Measurements from ENCODE around the gene CALR3. TPM values are rescaled to one million over a fixed set of nuclear protein-coding genes. Genes with fewer than 3 reads are reported as not detected.
"Not testable (repeated sequence)": the region's sequence is repeated elsewhere in the genome, so short reads cannot be mapped to it uniquely, and the experiment has no call there.

CALR3 gene
- polyA plus RNA-seq, 1 experiment: not detected

DNA sequence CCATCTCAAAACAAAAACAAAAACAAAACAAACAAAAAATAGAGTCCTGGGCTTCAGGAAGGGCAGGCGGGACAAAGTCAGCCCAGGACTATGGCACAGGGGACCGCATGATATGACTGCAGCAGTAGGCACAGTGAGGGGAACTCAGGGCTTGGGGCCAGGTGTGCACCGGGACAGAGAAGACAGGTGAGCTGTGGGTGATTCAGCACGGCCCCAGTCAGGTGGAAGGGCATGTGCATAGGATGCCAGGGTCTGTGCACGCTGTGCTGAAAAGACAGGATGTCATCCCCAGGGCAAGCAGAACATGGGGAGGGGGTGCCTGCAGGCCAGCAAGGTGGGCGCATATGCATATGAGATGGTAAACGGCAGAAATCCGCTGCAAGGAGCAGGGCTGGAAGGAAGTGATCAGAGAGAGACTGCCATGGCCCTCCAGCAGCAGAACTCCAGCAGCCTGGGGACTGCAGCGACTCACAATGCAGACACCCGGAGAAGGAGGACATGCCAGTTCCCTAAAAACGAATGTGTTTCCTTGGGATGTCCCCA lies 39.2 kb downstream of the CALR3 start:
- no peak for DNase-seq (ENCODE audit: low read depth)
- POLR2A ChIA-PET: no interaction called here
- Histone ChIP-seq H3K27me3 (ENCODE audit: control insufficient read depth, insufficient read depth, low read length) (no peaks in the 10 kb centered on the region), H3K4me3 (ENCODE audit: low read depth, low read length) (no peak overlapping the region), H3K36me3 (ENCODE audit: control insufficient read depth, insufficient read depth, low read length) (no peaks in the 10 kb centered on the region; the same call in 1 of the 2 replicates)
- CTCF ChIA-PET: interaction anchor here (1.0 to 1.3 kb wide), 3 partner anchors 15 to 38 kb away, joined by 3 to 8 read pairs (median 3); no protein-coding TSS in a partner anchor
- TF ChIP-seq, protein P1, sequence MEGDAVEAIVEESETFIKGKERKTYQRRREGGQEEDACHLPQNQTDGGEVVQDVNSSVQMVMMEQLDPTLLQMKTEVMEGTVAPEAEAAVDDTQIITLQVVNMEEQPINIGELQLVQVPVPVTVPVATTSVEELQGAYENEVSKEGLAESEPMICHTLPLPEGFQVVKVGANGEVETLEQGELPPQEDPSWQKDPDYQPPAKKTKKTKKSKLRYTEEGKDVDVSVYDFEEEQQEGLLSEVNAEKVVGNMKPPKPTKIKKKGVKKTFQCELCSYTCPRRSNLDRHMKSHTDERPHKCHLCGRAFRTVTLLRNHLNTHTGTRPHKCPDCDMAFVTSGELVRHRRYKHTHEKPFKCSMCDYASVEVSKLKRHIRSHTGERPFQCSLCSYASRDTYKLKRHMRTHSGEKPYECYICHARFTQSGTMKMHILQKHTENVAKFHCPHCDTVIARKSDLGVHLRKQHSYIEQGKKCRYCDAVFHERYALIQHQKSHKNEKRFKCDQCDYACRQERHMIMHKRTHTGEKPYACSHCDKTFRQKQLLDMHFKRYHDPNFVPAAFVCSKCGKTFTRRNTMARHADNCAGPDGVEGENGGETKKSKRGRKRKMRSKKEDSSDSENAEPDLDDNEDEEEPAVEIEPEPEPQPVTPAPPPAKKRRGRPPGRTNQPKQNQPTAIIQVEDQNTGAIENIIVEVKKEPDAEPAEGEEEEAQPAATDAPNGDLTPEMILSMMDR (IDR thresholded peaks at IDR 0.05; ENCODE audit: insufficient read depth, low read depth, low read length): no peak

DNA sequence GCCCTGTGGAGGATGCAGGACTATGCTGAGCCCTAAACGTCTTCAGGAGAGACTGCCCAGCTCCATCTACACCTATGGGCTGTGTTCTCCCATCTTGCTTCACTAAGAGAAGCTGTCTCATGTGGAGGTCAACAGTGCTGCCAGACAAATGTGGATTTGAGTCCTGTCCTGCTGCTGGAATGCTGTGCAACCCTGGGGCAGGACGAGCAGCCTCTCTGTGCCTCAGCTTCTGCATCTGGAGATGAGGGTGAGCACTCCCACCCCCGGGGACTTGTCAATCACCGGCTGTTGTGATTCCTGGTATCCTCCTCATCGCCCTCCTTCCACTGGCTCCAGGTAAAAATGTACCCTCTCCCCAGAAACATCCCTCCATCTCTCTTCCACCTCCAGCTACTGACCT lies 40.5 kb downstream of the CALR3 start:
- no peak overlapping the region for H3K4me3 ChIP-seq (ENCODE audit: low read depth, low read length)
- no peaks in the 10 kb centered on the region for H3K27me3 ChIP-seq (ENCODE audit: control insufficient read depth, insufficient read depth, low read length)
- DNase-seq (ENCODE audit: low read depth): no peak
- no peaks in the 10 kb centered on the region; the same call in 1 of the 2 replicates for H3K36me3 ChIP-seq (ENCODE audit: control insufficient read depth, insufficient read depth, low read length)
- TF ChIP-seq, protein P1 (IDR thresholded peaks at IDR 0.05; ENCODE audit: insufficient read depth, low read depth, low read length): no peak
- POLR2A ChIA-PET: no interaction called here
- CTCF ChIA-PET: no interaction called here

DNA sequence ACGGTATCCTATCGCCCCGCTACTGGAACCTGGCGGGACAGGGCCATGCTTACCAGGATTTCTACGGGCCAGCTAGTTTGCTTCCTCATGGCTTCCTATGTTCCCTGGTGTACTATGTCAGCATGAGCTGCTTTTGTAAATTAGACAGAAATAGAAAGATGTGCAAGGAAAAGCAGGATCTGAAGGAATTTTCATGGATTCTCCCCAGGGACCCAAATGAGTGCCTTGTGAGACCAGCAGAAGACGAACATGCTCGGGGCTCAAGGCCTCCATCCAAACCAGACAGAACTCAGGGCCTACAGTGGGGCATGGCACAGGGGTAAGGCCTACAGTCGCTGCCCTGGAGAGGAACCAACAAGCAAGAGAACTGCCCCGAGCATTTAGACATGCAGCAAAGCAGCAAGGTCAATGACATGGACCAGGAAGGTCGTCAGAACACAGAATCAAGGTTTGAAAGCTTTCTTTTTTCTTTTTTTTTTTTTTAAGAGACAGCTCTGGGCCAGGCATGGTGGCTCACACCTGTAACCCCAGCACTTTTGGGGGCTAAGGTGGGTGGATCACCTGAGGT lies 41.5 kb downstream of the CALR3 start:
- Histone ChIP-seq H3K4me3 (ENCODE audit: low read depth, low read length) (no peak overlapping the region), H3K27me3 (ENCODE audit: control insufficient read depth, insufficient read depth, low read length) (no peaks in the 10 kb centered on the region), H3K36me3 (ENCODE audit: control insufficient read depth, insufficient read depth, low read length) (no peaks in the 10 kb centered on the region; the same call in 1 of the 2 replicates)
- ChIA-PET POLR2A (no interaction called here), CTCF (interaction anchor here (1.0 kb wide), 1 partner anchor 12 kb away, joined by 3 read pairs; no protein-coding TSS in a partner anchor)
- no peak for DNase-seq (ENCODE audit: low read depth)
- TF ChIP-seq, protein P1 (IDR thresholded peaks at IDR 0.05; ENCODE audit: insufficient read depth, low read depth, low read length): no peak

DNA sequence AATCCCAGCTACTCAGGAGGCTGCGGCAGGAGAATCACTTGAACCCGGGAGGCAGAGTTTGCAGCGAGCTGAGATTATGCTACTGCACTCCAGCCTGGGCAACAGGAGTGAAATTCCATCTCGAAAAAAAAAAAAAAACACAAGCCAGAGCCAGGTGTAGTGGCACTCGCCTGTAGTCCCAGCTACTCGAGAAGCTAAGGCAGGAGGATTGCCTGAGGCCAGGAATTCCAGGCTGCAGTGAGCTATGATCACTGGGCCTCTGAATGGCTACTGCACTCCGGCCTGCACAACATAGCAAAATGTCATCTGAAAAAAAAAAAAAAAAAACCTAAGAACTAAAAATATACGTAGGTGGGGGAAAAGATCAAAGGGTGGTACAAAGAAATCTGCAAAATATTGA lies 43.6 kb downstream of the CALR3 start:
- Histone ChIP-seq H3K27me3 (ENCODE audit: control insufficient read depth, insufficient read depth, low read length) (no peaks in the 10 kb centered on the region), H3K36me3 (ENCODE audit: control insufficient read depth, insufficient read depth, low read length) (no peaks in the 10 kb centered on the region), H3K4me3 (ENCODE audit: low read depth, low read length) (no peak overlapping the region)
- no peak for DNase-seq (ENCODE audit: low read depth)
- POLR2A ChIA-PET: interaction anchor here (0.5 kb wide), 1 partner anchor 183 kb away, joined by 5 read pairs; no protein-coding TSS in a partner anchor
- CTCF ChIA-PET: no interaction called here
- TF ChIP-seq, protein P1 (IDR thresholded peaks at IDR 0.05; ENCODE audit: insufficient read depth, low read depth, low read length): no peak

DNA sequence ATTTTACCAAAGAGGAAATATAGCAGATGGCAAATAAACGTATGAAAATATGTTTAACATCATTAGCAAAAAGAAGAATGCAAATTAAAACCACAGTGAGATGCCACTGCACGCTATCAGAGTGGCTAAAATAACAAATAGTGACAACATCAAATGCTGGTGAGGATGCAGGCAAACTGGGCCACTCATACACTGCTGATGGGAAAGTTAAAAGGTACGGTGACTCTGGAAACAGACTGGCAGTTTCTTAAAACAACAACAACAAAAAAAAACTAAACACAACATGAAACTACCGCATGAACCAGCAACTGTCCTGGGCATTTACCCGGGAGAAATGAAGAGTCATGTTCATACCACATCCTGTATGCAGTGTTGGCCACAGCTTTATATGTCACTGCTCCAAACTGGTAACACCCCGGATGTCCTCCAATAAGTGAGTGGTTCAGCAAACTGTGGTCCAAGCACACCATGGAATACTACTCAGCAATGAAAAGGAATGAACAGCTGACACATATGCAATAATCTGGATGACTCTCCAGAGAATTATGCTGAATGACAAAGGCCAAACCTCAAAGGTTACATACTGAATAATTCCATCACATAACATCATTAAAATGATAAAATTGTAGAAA lies 46.5 kb downstream of the CALR3 start:
- CTCF ChIA-PET: interaction anchor here (0.6 kb wide), 1 partner anchor 1244 kb away, joined by 3 read pairs; no protein-coding TSS in a partner anchor
- Histone ChIP-seq H3K36me3 (ENCODE audit: control insufficient read depth, insufficient read depth, low read length) (no peaks in the 10 kb centered on the region), H3K27me3 (ENCODE audit: control insufficient read depth, insufficient read depth, low read length) (no peaks in the 10 kb centered on the region), H3K4me3 (ENCODE audit: low read depth, low read length) (no peak overlapping the region)
- TF ChIP-seq, protein P1 (IDR thresholded peaks at IDR 0.05; ENCODE audit: insufficient read depth, low read depth, low read length): no peak
- POLR2A ChIA-PET: no interaction called here
- no peak for DNase-seq (ENCODE audit: low read depth)

DNA sequence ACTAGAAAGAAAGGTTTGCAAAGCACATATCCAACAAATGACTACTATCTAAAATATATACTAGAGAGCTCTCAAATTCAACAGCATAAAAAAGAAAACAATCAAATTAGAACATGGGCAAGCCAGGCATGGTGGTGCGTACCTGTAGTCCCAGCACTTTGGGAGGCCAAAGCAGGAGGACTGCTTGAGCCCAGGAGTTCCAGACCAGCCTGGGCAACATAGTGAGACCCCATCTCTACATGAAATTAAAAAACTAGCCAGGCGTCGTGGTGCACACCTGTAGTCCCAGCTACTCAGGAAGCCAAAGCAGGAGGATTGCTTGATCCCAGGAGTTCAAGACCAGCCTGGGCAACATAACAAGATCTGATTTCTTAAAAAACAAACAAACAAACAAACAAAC lies 47.1 kb downstream of the CALR3 start:
- POLR2A ChIA-PET: not testable (repeated sequence)
- CTCF ChIA-PET: interaction anchor here (0.6 kb wide), 1 partner anchor 1244 kb away, joined by 3 read pairs; no protein-coding TSS in a partner anchor

More for the DNA sequence above, 47.1 kb downstream of the CALR3 start:
- H3K36me3 ChIP-seq (ENCODE audit: control insufficient read depth, insufficient read depth, low read length); H3K27me3 ChIP-seq (ENCODE audit: control insufficient read depth, insufficient read depth, low read length); DNase-seq (ENCODE audit: low read depth); H3K4me3 ChIP-seq (ENCODE audit: low read depth, low read length): not testable (repeated sequence)
